ENCODE measurements around the gene CD101.

Gene CD101, protein sequence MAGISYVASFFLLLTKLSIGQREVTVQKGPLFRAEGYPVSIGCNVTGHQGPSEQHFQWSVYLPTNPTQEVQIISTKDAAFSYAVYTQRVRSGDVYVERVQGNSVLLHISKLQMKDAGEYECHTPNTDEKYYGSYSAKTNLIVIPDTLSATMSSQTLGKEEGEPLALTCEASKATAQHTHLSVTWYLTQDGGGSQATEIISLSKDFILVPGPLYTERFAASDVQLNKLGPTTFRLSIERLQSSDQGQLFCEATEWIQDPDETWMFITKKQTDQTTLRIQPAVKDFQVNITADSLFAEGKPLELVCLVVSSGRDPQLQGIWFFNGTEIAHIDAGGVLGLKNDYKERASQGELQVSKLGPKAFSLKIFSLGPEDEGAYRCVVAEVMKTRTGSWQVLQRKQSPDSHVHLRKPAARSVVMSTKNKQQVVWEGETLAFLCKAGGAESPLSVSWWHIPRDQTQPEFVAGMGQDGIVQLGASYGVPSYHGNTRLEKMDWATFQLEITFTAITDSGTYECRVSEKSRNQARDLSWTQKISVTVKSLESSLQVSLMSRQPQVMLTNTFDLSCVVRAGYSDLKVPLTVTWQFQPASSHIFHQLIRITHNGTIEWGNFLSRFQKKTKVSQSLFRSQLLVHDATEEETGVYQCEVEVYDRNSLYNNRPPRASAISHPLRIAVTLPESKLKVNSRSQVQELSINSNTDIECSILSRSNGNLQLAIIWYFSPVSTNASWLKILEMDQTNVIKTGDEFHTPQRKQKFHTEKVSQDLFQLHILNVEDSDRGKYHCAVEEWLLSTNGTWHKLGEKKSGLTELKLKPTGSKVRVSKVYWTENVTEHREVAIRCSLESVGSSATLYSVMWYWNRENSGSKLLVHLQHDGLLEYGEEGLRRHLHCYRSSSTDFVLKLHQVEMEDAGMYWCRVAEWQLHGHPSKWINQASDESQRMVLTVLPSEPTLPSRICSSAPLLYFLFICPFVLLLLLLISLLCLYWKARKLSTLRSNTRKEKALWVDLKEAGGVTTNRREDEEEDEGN

DNA sequence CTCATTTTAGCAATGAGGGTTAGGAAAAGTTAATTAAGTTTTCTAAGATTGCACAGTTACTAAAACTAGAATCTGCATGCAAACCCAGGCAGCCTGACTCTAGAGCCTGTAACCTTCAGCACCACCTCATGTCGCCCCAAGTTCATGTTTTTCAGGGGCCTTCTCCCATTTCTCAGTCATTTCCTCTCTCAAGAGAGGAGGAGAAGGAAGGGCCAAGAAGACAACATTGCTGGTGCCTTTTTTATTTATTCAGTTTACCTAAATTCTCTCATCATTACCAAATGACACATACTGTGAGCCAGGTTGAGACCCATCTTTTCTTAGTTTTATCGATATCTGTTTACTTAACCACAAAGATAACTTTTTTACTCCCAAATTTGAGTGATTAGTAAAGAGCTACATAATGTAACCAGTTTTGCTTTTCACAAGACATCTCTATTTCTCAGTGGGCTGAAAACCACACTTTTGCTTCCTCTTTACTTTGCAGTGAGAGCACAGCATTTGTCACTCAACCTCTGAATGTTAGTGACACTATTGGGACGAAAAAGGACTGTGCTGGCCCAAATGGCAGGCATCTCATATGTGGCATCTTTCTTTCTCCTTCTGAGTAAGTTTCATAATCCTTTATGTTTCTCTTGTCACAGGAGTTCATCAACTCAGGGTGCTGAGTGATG, at the start of gene CD101:
Gene CD101, plus strand, starts transcription at position 507 of the 674 bp plus-strand sequence. Its CDS starts 58 bp downstream, at position 565.
- peaks cover 4% of the 10 kb centered on the region for H3K4me1 ChIP-seq (ENCODE audit: insufficient read depth, poor library complexity, severe bottlenecking)
- ATAC-seq (ENCODE audit: low read depth) (no peak), DNase-seq (ENCODE audit: low spot score) (no peak)
- TF ChIP-seq, protein P1, sequence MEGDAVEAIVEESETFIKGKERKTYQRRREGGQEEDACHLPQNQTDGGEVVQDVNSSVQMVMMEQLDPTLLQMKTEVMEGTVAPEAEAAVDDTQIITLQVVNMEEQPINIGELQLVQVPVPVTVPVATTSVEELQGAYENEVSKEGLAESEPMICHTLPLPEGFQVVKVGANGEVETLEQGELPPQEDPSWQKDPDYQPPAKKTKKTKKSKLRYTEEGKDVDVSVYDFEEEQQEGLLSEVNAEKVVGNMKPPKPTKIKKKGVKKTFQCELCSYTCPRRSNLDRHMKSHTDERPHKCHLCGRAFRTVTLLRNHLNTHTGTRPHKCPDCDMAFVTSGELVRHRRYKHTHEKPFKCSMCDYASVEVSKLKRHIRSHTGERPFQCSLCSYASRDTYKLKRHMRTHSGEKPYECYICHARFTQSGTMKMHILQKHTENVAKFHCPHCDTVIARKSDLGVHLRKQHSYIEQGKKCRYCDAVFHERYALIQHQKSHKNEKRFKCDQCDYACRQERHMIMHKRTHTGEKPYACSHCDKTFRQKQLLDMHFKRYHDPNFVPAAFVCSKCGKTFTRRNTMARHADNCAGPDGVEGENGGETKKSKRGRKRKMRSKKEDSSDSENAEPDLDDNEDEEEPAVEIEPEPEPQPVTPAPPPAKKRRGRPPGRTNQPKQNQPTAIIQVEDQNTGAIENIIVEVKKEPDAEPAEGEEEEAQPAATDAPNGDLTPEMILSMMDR (IDR thresholded peaks at IDR 0.05; ENCODE audit: poor library complexity, severe bottlenecking) = no peak
- H3K4me3 ChIP-seq (ENCODE audit: severe bottlenecking) = no peak within 1 kb of the TSS
- H3K9me3 ChIP-seq (ENCODE audit: severe bottlenecking) = no peaks in the 10 kb centered on the region
- H3K27me3 ChIP-seq (ENCODE audit: insufficient read depth, poor library complexity, severe bottlenecking) = no peaks in the 10 kb centered on the region
- H3K27ac ChIP-seq (ENCODE audit: poor library complexity, severe bottlenecking) = no peak within 1 kb of the TSS
- no peaks in the 10 kb centered on the region for H3K36me3 ChIP-seq (ENCODE audit: low read depth)

DNA sequence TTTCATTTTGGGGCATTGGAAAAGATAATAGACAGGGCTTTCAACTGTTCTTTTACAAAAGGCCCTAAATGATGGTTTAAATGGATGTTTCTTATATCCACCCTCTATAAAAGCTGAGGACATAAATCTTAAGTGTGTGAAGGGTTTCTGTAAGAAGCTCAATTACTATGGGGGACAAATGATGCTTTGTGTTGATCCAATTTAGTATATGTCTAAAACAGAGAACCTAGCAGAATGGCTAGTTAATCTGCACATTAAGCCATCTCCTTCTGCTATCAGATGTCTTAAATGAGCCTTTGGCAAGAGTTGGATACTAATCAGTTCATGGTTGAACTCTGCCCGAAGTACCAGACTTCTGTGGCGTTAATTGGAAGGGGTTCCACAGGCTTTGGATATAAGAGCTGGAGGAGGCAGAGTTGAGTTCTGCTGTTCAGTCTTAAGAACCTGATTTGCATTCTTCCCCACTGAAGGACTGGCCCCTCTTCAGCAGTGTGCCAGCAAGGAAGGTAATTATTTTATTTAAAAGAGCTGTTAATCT, 48.8 kb upstream of the CD101 start:
- TF ChIP-seq, protein P1 (IDR thresholded peaks at IDR 0.05; ENCODE audit: poor library complexity, severe bottlenecking) = no peak
- peaks cover 77% of the 10 kb centered on the region for H3K36me3 ChIP-seq (ENCODE audit: low read depth)
- no peak for DNase-seq (ENCODE audit: low spot score)
- H3K4me1 ChIP-seq (ENCODE audit: insufficient read depth, poor library complexity, severe bottlenecking) = no peaks in the 10 kb centered on the region
- no peak overlapping the region for H3K27ac ChIP-seq (ENCODE audit: poor library complexity, severe bottlenecking)
- no peak for ATAC-seq (ENCODE audit: low read depth)
- no peaks in the 10 kb centered on the region for H3K27me3 ChIP-seq (ENCODE audit: insufficient read depth, poor library complexity, severe bottlenecking)
- H3K4me3 ChIP-seq (ENCODE audit: severe bottlenecking) = no peak overlapping the region
- H3K9me3 ChIP-seq (ENCODE audit: severe bottlenecking) = no peaks in the 10 kb centered on the region

DNA sequence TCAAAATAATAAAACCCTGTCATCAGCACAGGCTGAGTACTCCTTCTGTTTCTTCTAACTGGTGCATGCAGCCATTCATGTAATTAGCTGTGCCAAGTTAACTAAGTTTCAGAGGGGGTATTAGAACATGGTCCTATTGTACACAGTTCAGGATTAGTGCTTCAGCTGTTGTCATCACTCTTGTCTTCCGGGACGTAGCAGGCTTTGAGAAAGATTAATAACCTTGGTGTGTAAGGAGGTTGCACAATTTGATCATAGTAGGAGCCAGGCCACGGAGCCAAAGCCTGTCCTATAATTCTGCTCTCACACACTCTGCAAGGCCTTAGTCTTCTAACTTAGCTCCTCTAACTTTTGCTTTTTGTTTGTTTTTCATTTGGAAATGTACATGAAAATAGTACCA, 47.1 kb upstream of the CD101 start:
- Histone ChIP-seq H3K4me3 (ENCODE audit: severe bottlenecking) (no peak overlapping the region), H3K27ac (ENCODE audit: poor library complexity, severe bottlenecking) (no peak overlapping the region), H3K36me3 (ENCODE audit: low read depth) (peaks cover 73% of the 10 kb centered on the region), H3K9me3 (ENCODE audit: severe bottlenecking) (no peaks in the 10 kb centered on the region), H3K4me1 (ENCODE audit: insufficient read depth, poor library complexity, severe bottlenecking) (no peaks in the 10 kb centered on the region), H3K27me3 (ENCODE audit: insufficient read depth, poor library complexity, severe bottlenecking) (no peaks in the 10 kb centered on the region)
- no peak for DNase-seq (ENCODE audit: low spot score)
- no peak for ATAC-seq (ENCODE audit: low read depth)
- TF ChIP-seq, protein P1 (IDR thresholded peaks at IDR 0.05; ENCODE audit: poor library complexity, severe bottlenecking) = no peak

DNA sequence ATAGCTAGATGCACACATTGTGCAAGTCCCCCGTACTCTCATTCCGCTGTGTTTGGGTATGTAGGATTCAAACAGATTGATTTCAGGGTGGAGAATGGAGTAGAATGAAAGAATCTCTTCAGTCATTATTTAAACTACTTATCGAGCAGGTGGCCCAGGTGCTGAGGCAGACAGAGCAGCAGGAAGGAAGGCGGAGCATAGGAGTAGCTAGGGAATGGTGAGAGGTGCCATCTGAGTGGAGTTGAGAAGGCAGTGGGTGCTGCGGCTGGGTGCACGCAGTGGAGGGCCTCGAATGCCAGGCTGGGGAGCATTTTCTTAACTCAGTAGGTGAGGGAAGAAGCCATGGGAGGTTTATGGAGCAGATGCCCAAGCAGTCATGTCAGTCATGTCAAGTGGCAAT, 45.2 kb upstream of the CD101 start:
- DNase-seq (ENCODE audit: low spot score) (no peak), ATAC-seq (ENCODE audit: low read depth) (no peak)
- TF ChIP-seq, protein P1 (IDR thresholded peaks at IDR 0.05; ENCODE audit: poor library complexity, severe bottlenecking) = no peak

More for the DNA sequence above, 45.2 kb upstream of the CD101 start:
- Histone ChIP-seq H3K27me3 (ENCODE audit: insufficient read depth, poor library complexity, severe bottlenecking) (no peaks in the 10 kb centered on the region), H3K4me3 (ENCODE audit: severe bottlenecking) (no peak overlapping the region), H3K36me3 (ENCODE audit: low read depth) (peaks cover 65% of the 10 kb centered on the region), H3K27ac (ENCODE audit: poor library complexity, severe bottlenecking) (no peak overlapping the region), H3K4me1 (ENCODE audit: insufficient read depth, poor library complexity, severe bottlenecking) (no peaks in the 10 kb centered on the region), H3K9me3 (ENCODE audit: severe bottlenecking) (no peaks in the 10 kb centered on the region)

Data from RWPE2 (cell line).